ENCODE results near the gene OR6S1.
A peak's percentile ranks its signal among the peaks of the same experiment; 100 is the strongest.
"Not testable (repeated sequence)": the region's sequence is repeated elsewhere in the genome, so short reads cannot be mapped to it uniquely, and the experiment has no call there.

OR6S1 gene

GRCh38 chr14:20630340-20631022 lies 11.0 kb downstream of the OR6S1 start:
- DNase-seq = peak; percentile 75 to 87

GRCh38 chr14:20628063-20628854 lies 13.2 kb downstream of the OR6S1 start:
- DNase-seq = no peak

- DNase-seq = no peak
Measured at GRCh38 chr14:20627346-20628027, 14.0 kb downstream of the OR6S1 start.

GRCh38 chr14:20626274-20626673 lies 15.2 kb downstream of the OR6S1 start:
- DNase-seq = no peak

- DNase-seq = peak; percentile 44 to 69
Measured at GRCh38 chr14:20624495-20625070, 16.9 kb downstream of the OR6S1 start.

GRCh38 chr14:20623798-20624197 lies 17.7 kb downstream of the OR6S1 start:
- DNase-seq = no peak

GRCh38 chr14:20622816-20623291 lies 18.6 kb downstream of the OR6S1 start:
- no peak for DNase-seq

- no peak for DNase-seq
Measured at GRCh38 chr14:20620798-20621478, 20.6 kb downstream of the OR6S1 start.

GRCh38 chr14:20619688-20620087 lies 21.8 kb downstream of the OR6S1 start:
- DNase-seq = not testable (repeated sequence)

- DNase-seq = no peak
Measured at GRCh38 chr14:20618271-20618749, 23.2 kb downstream of the OR6S1 start.

GRCh38 chr14:20617138-20618003 lies 24.1 kb downstream of the OR6S1 start:
- no peak for DNase-seq

- DNase-seq = no peak
Measured at GRCh38 chr14:20615996-20616395, 25.5 kb downstream of the OR6S1 start.

GRCh38 chr14:20614038-20614840 lies 27.3 kb downstream of the OR6S1 start:
- DNase-seq = peak; percentile 72 to 93

GRCh38 chr14:20613094-20614037 lies 28.1 kb downstream of the OR6S1 start:
- peak; percentile 99 for DNase-seq

GRCh38 chr14:20612403-20612802 lies 29.1 kb downstream of the OR6S1 start:
- DNase-seq = no peak

GRCh38 chr14:20611277-20611676 lies 30.2 kb downstream of the OR6S1 start:
- no peak for DNase-seq

GRCh38 chr14:20610002-20610765 lies 31.3 kb downstream of the OR6S1 start:
- peak; percentile 63 to 88 for DNase-seq

- peak; percentile 75 to 91 for DNase-seq
Measured at GRCh38 chr14:20609215-20610001, 32.1 kb downstream of the OR6S1 start.

All from SW 1271 (cell line).